BE2C (cell line): ENCODE measurements around the gene PLEKHA1.

Experiments used
- DNase-seq: peaks from one replicate; pipeline ENCODE4 v3.0.0-alpha.2; 2020
- H3K27me3 ChIP-seq: fragments of 250-450 bp; sonication (Bioruptor Pico); 2 replicates; pipeline ENCODE4 v1.5.1; 2020; ENCODE audit warnings: mild to moderate bottlenecking
- H3K36me3 ChIP-seq: fragments of 250-450 bp; sonication (Bioruptor Pico); 2 replicates; pipeline ENCODE4 v1.5.1; 2020; ENCODE audit warnings: mild to moderate bottlenecking
- H3K4me1 ChIP-seq: fragments of 250-450 bp; sonication (Bioruptor Pico); 2 replicates; pipeline ENCODE4 v1.5.1; 2020
- H3K4me3 ChIP-seq: 2 replicates; pipeline ENCODE4 v1.5.1; 2011; ENCODE audit warnings: low read depth, low read length
- H3K9me3 ChIP-seq: fragments of 250-450 bp; sonication (Bioruptor Pico); 2 replicates; pipeline ENCODE4 v1.5.1; 2020
- TF ChIP-seq, protein P1 (sequence below): IDR thresholded peaks from 2 replicates; pipeline ENCODE4 v1.5.1; 2012; ENCODE audit warnings: mild to moderate bottlenecking, low read depth, low read length

The PLEKHA1 gene

DNA sequence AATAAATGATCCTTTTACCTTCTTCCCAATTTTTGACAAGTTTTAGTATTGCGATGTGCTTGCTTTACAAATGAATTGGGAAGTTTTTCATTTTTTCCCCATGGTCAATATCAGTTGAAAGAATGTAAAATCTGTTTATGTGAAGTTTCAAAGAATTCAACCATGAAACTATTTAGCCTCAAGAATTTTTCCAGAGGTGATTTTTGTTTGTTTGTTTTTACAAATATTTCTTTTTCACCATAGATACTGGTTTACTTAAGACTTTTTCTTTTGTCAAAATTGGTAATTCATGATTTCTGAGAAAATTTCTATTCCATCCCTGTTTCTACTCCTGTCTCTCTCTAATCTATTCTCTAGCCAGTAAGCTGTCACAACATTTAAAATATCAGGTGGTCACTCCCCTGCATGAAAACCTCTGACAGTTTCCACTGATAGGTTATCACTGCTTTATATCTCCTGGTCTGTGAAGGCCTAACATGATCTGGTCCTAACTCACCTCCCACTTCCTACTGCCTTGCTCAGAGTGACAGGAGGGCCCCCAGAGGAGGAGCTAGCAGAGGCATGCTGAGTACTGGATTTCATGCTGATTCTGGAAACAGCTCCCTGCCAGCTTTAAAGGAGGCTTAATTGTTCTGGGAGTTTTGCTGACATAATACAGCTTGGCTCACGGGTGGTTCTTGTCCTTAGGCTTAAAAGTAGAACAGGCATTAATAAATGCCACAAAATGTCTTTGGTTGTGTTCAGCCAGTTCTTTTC lies 72.3 kb downstream of the PLEKHA1 start:
- no peaks in the 10 kb centered on the region for H3K9me3 ChIP-seq
- TF ChIP-seq, protein P1, sequence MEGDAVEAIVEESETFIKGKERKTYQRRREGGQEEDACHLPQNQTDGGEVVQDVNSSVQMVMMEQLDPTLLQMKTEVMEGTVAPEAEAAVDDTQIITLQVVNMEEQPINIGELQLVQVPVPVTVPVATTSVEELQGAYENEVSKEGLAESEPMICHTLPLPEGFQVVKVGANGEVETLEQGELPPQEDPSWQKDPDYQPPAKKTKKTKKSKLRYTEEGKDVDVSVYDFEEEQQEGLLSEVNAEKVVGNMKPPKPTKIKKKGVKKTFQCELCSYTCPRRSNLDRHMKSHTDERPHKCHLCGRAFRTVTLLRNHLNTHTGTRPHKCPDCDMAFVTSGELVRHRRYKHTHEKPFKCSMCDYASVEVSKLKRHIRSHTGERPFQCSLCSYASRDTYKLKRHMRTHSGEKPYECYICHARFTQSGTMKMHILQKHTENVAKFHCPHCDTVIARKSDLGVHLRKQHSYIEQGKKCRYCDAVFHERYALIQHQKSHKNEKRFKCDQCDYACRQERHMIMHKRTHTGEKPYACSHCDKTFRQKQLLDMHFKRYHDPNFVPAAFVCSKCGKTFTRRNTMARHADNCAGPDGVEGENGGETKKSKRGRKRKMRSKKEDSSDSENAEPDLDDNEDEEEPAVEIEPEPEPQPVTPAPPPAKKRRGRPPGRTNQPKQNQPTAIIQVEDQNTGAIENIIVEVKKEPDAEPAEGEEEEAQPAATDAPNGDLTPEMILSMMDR = no peak
- no peaks in the 10 kb centered on the region for H3K27me3 ChIP-seq
- DNase-seq = no peak
- H3K4me3 ChIP-seq = no peak overlapping the region
- no peaks in the 10 kb centered on the region for H3K4me1 ChIP-seq
- no peaks in the 10 kb centered on the region for H3K36me3 ChIP-seq

DNA sequence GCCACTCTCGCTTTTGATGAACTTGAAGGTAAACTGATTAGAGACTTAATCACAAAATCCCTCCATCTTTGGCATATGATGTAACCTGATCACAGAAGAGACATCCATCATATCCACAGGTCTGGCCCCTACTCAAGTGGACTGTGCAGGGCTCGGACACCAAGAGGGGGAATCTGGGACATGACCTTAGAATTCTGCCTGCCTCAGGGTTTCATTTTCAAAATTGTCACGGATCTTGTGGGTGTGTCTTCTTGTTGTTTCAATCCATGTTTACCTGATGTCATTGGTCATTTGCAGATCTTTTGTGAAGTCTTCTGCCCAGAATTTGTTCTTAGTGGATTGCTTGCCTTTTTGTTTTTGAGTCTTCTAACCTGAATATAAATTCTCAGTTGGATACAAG lies 74.1 kb downstream of the PLEKHA1 start:
- no peaks in the 10 kb centered on the region for H3K9me3 ChIP-seq
- no peak overlapping the region for H3K4me3 ChIP-seq
- no peaks in the 10 kb centered on the region for H3K27me3 ChIP-seq
- H3K36me3 ChIP-seq = no peaks in the 10 kb centered on the region
- H3K4me1 ChIP-seq = no peaks in the 10 kb centered on the region
- TF ChIP-seq, protein P1 = no peak
- DNase-seq = no peak

DNA sequence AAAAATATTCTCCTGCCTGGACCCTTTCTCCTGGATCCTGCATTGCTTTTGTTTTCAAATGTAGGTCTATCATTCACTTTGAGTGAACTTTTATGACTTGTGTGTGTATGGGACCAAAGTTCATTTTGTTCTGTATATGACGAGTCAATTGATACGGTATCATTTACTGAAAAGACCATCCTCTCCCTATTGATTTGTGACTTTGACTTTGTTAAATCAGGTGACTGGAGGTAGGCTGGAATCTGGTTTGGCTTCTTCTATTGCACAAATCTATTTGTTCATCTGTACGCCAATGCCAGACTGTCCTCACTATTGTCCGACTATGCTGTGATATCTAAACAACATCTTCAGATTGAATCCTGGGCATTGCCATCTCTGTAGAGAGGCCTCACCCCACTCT lies 74.6 kb downstream of the PLEKHA1 start:
- TF ChIP-seq, protein P1 = no peak
- Histone ChIP-seq H3K4me3 (no peak overlapping the region), H3K27me3 (no peaks in the 10 kb centered on the region), H3K4me1 (no peaks in the 10 kb centered on the region), H3K36me3 (no peaks in the 10 kb centered on the region), H3K9me3 (no peaks in the 10 kb centered on the region)
- no peak for DNase-seq

DNA sequence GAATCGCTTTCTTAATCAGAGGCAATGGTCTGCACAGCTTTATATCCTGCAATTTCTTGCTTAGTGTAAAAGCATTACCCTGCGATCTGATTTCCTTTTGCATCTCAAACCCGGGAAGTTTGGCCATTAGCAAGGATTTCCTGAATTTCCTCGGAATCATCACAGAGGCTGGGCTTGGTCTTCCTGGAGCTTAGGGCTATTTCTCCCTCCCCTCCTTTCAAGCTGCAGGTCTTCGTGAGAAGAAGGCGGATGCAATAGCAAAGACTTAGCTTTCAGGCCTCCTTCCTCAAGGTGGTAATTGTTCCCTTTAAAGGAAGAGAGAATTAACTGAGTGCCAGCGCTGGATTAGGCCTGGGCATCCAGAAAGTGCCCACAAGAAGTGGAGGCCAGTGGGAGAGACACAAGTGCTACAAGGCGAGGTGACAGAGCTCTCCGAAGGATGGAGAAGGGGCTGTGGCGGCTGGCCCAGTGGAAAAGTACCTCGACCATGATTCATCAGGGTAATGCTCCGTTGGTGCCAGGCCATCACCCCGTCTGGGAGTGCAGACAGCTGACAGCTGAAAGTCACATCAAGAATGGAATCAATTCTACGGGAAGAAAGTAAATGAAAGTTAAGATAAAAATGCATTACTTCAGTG lies 76.0 kb downstream of the PLEKHA1 start:
- TF ChIP-seq, protein P1 = no peak
- H3K4me1 ChIP-seq = no peaks in the 10 kb centered on the region
- DNase-seq = no peak
- no peak overlapping the region for H3K4me3 ChIP-seq
- no peaks in the 10 kb centered on the region for H3K27me3 ChIP-seq
- H3K36me3 ChIP-seq = no peaks in the 10 kb centered on the region
- H3K9me3 ChIP-seq = no peaks in the 10 kb centered on the region

DNA sequence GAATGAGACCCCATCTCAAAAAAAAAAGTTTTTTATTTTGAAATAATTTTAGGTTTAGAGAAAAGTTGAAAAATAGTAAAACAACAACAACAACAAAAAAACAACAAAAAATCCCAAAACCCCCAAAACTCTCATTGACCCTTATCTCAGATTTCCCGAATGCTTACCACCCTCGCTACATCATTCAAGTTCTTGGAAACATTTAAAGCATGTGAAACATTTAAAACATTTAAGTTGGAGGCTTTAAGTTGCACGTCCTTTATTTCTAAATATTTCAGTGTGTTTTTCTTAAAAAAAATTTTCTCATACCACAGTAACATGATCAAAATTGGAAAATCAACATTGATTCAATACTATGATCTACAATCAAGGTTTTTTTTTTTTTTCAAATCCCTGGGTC lies 79.6 kb downstream of the PLEKHA1 start:
- DNase-seq = no peak
- no peaks in the 10 kb centered on the region for H3K9me3 ChIP-seq
- no peaks in the 10 kb centered on the region for H3K36me3 ChIP-seq
- TF ChIP-seq, protein P1 = no peak
- H3K4me1 ChIP-seq = no peaks in the 10 kb centered on the region
- H3K4me3 ChIP-seq = no peak overlapping the region
- H3K27me3 ChIP-seq = peaks cover 8% of the 10 kb centered on the region; the same call in 1 of the 2 replicates

DNA sequence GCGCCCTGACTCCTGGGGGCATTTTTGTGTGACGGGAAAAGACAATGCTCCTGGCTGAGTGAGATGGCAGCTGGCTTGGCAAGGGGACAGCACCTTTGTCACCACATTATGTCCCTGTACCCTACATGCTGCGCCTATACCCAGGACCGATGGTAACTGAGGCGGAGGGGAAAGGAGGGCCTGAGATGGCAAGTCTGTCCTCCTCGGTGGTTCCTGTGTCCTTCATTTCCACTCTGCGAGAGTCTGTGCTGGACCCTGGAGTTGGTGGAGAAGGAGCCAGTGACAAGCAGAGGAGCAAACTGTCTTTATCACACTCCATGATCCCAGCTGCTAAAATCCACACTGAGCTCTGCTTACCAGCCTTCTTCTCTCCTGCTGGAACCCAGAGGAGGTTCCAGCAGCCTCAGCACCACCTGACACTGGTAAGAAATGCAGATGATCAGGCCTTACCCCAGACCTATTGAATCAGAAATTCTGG lies 80.1 kb downstream of the PLEKHA1 start, which contains the start of gene ARMS2:
Gene ARMS2, plus strand, starts transcription at position 51 of the 478 bp plus-strand sequence. Its CDS starts 75 bp downstream, at position 126.
- TF ChIP-seq, protein P1 = no peak
- Histone ChIP-seq H3K27me3 (peaks cover 14% of the 10 kb centered on the region; the same call in 1 of the 2 replicates), H3K9me3 (no peaks in the 10 kb centered on the region), H3K36me3 (no peaks in the 10 kb centered on the region), H3K4me3 (no peak within 1 kb of the TSS), H3K4me1 (no peaks in the 10 kb centered on the region)
- DNase-seq = no peak
